Osteocyte (in vitro differentiated cells): Measurements from ENCODE around the gene MRPS6. TPM values are rescaled to one million over a fixed set of nuclear protein-coding genes. Genes with fewer than 3 reads are reported as not detected.

ENCODE experiments used
- DNase-seq: peaks from one replicate; pipeline ENCODE4 v3.0.0; 2021; ENCODE audit warnings: mixed read lengths; ENCODE audit not compliant: unreplicated experiment; ENCODE audit errors: extremely low spot score
- H3K27ac Mint-ChIP-seq: one replicate; pipeline ENCODE4 v1.8.0; 2021; ENCODE audit warnings: mild to moderate bottlenecking, mixed read lengths; ENCODE audit not compliant: unreplicated experiment
- H3K27me3 Mint-ChIP-seq: one replicate; pipeline ENCODE4 v1.8.0; 2021; ENCODE audit warnings: mixed read lengths; ENCODE audit not compliant: unreplicated experiment
- H3K36me3 Mint-ChIP-seq: one replicate; pipeline ENCODE4 v1.8.0; 2021; ENCODE audit warnings: mixed read lengths; ENCODE audit not compliant: unreplicated experiment
- H3K4me1 Mint-ChIP-seq: one replicate; pipeline ENCODE4 v1.8.0; 2021; ENCODE audit warnings: mixed read lengths; ENCODE audit not compliant: unreplicated experiment
- H3K4me3 Mint-ChIP-seq: one replicate; pipeline ENCODE4 v1.8.0; 2021; ENCODE audit warnings: mild to moderate bottlenecking, moderate library complexity, mixed read lengths; ENCODE audit not compliant: unreplicated experiment
- H3K9me3 Mint-ChIP-seq: one replicate; pipeline ENCODE4 v1.8.0; 2021; ENCODE audit warnings: mixed read lengths; ENCODE audit not compliant: unreplicated experiment
- total RNA-seq: library from RNA; stranded (reverse); gene quantifications from 2 replicates; pipeline ENCODE4 v1.2.1, GENCODE V29; 2021
- TF ChIP-seq, protein P1 (sequence below): fragments of 200-600 bp; sonication (generic); IDR thresholded peaks from 2 replicates; pipeline ENCODE4 v1.5.0; 2021; ENCODE audit warnings: antibody characterized with exemption, mild to moderate bottlenecking, moderate library complexity

Gene MRPS6
- total RNA-seq, 1 donor from 2014 or later, result 124 TPM

DNA sequence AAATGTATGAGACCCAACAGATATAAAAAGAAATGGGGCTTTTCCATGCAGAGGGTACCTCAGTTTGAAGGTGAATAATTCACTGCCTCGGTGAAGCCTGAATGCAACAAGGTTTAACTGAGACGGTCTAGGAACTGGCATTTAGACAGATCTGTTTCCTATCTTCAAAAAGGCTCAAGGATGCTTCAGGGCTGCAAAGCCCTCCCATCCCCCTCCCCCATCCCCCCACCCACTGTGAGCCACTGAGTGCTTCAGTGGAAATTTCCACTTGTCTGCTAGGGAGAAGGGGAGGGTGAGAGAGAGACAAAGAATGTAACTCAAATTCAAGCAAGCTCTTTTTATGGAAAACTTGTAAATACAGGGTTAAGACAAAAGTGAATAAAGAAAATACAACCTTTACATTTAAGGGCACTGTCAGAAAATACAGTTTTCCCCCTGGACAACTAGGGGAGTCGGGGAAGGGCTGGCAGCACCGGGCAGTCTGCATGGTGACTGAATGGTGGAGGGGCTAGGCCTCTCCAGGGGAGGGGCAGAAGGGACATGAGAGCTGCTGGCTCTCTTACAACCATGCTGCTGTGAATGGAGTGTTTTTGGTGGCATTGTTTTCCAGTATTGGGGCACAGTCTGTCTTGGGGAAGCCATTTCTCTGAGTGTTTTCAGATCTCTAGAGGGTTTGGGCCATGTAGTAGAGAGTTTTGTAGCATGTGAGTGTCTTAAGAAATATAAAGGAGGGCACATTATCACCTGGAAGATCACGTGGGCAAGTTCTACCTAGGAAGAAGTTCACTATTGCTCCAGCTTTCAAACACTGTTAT is 56.7 kb downstream of the MRPS6 start:
- Mint-ChIP-seq H3K27me3 (no peaks in the 10 kb centered on the region), H3K9me3 (no peaks in the 10 kb centered on the region), H3K4me3 (peak overlapping the region; percentile 62), H3K4me1 (peaks cover 62% of the 10 kb centered on the region), H3K36me3 (peaks cover 40% of the 10 kb centered on the region), H3K27ac (peak overlapping the region; percentile 88)
- DNase-seq, result peak; percentile 70
- TF ChIP-seq, protein P1, sequence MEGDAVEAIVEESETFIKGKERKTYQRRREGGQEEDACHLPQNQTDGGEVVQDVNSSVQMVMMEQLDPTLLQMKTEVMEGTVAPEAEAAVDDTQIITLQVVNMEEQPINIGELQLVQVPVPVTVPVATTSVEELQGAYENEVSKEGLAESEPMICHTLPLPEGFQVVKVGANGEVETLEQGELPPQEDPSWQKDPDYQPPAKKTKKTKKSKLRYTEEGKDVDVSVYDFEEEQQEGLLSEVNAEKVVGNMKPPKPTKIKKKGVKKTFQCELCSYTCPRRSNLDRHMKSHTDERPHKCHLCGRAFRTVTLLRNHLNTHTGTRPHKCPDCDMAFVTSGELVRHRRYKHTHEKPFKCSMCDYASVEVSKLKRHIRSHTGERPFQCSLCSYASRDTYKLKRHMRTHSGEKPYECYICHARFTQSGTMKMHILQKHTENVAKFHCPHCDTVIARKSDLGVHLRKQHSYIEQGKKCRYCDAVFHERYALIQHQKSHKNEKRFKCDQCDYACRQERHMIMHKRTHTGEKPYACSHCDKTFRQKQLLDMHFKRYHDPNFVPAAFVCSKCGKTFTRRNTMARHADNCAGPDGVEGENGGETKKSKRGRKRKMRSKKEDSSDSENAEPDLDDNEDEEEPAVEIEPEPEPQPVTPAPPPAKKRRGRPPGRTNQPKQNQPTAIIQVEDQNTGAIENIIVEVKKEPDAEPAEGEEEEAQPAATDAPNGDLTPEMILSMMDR, result no peak

DNA sequence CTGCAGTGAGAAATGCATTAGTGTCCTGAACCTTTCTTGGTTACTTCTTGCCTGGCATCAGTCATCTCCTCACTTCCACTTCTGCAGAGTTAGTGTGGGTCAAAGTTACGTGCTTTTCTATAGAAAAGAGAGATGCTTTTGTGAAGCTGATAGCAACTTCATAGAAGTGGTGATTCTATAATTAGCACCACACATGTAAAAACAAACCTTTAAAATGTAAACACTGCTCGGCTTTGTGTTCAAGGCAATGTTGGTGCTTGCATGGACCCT is 57.3 kb downstream of the MRPS6 start:
- DNase-seq, result no peak
- Mint-ChIP-seq H3K4me3 (peak overlapping the region; percentile 62), H3K9me3 (no peaks in the 10 kb centered on the region), H3K27me3 (no peaks in the 10 kb centered on the region), H3K36me3 (peaks cover 43% of the 10 kb centered on the region), H3K27ac (peak overlapping the region; percentile 88), H3K4me1 (peaks cover 62% of the 10 kb centered on the region)
- TF ChIP-seq, protein P1, result no peak

DNA sequence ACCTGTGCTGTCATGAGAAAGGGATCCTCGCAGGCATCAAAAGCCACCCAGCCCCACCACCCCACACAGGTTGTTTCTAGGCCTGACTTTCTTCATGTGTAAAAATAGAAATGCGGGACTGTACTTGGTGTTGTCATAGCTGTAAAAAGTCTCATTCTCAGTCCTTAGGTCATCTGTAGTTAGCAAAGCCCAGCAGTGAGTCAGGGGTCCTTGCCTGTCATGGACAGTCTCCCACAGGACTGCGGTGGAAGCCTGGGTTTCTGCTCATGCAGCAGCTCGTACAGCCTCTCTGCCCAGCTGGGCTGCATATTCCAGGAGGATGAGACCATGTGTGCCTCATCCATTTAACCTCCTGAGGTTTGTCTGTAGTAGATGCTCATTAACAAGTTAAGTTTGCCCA is 58.2 kb downstream of the MRPS6 start:
- H3K36me3 Mint-ChIP-seq, result peaks cover 45% of the 10 kb centered on the region
- H3K4me3 Mint-ChIP-seq, result no peak overlapping the region
- no peaks in the 10 kb centered on the region for H3K9me3 Mint-ChIP-seq
- no peaks in the 10 kb centered on the region for H3K27me3 Mint-ChIP-seq
- no peak for DNase-seq
- peak overlapping the region; percentile 88 for H3K27ac Mint-ChIP-seq
- H3K4me1 Mint-ChIP-seq, result peaks cover 62% of the 10 kb centered on the region
- TF ChIP-seq, protein P1, result no peak

DNA sequence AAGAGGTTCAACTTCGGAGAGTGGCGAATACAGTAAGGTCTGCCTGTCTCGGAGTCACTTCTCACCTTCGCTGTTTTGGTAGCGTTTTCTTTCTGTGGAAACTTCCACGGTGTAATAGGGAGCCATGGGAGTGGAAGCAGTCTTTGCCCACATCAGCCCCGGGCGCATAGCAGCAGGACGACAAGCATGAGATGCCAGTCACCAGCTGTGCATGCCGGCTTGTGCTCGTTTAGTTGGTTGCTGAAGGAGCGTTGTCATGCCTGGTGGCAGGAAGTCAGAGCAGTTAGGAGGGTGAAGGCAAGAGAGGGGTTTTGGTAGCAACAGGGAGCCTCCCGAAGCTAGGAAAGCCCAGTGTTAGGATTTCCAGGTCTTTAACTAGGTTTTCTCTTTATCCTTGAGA is 58.8 kb downstream of the MRPS6 start:
- Mint-ChIP-seq H3K4me3 (no peak overlapping the region), H3K9me3 (no peaks in the 10 kb centered on the region), H3K36me3 (peaks cover 44% of the 10 kb centered on the region), H3K27me3 (no peaks in the 10 kb centered on the region), H3K4me1 (peaks cover 62% of the 10 kb centered on the region), H3K27ac (peak overlapping the region; percentile 88)
- DNase-seq, result peak; percentile 73
- TF ChIP-seq, protein P1, result no peak

DNA sequence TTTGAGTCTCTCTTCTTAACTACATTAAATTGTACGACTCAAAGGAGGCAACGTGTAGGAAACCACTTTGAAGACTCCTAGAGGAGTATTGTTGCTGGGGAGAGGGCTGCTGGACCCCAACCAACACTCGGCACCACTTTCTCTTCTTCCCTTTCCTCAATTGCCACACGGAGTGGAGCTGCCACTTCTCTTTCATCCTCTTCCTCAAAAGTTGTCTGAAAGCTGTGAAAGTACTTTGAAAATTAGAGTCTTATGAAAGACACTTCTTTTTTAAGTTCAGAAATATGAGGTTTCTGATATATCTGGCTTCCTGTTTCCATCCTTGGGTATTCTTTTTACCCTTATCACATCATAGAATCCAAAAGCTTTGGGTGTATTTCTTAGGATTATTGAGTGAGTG is 59.5 kb downstream of the MRPS6 start:
- TF ChIP-seq, protein P1, result no peak
- Mint-ChIP-seq H3K27me3 (no peaks in the 10 kb centered on the region), H3K4me1 (peaks cover 59% of the 10 kb centered on the region), H3K36me3 (peaks cover 44% of the 10 kb centered on the region), H3K27ac (peak overlapping the region; percentile 88), H3K4me3 (no peak overlapping the region), H3K9me3 (no peaks in the 10 kb centered on the region)
- DNase-seq, result no peak
